ENCODE results near the gene G3BP1. TPM values are rescaled to one million over a fixed set of nuclear protein-coding genes. Genes with fewer than 3 reads are reported as not detected.

The G3BP1 gene
- total RNA-seq, 2 experiments from 2014 or later, result 178 to 261 TPM

DNA sequence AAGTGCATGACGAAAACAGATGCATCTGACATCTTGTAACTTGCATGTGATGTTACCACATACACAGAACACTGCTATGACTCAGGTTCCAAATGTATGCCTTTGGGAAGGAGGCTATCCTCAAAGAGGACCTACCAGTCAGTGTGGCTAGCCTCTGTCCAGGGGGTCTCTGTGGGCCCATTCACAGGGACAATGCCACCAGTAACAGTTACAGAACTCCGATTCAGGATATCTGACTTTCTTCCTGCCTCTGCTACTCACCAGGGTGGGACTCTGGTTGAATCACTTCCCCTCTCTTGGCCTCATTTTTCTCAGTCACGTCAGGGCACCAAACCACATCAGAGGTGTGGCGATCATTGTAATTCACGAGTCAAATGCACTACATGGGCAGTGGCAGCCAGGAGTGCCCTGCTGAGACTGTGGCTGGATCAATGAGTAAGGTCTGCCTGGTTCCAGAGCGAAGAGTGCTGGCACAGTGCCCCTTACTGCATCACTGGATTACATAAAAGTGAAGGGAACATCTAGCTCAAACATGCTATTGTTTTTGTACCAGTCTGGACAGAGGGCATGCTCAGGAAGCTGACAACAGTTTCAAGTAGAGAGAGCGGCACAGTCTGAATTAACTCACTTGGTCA lies 26.6 kb upstream of the G3BP1 start:
- intact Hi-C loops (cut with micrococcal nuclease; ENCODE audit: unreplicated experiment), result no loop called here
- H3K4me3 ChIP-seq (ENCODE audit: low read depth, low read length, poor library complexity, severe bottlenecking), result no peak overlapping the region

DNA sequence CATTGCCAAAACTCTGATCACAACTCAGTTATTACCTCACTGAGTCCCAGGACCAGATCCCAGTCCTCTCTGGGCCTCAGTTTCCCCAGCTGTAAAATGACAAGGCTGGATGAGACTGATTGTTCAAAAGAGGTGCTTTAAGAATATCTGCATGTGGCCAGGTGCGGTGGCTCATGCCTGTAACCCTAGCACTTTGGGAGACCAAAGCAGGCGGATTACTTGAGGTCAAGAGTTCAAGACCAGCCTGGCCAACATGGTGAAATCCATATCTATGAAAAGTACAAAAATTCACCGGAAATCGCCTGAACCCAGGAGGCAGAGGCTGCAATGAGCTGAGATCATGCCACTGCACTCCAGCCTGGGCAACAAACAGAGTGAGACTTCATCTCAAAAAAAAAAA lies 21.6 kb upstream of the G3BP1 start:
- Histone ChIP-seq H3K4me1 (ENCODE audit: insufficient read depth, low read length, poor library complexity, severe bottlenecking) (no peaks in the 10 kb centered on the region), H2AFZ (ENCODE audit: low read length) (no peak overlapping the region), H3K4me3 (ENCODE audit: low read depth, low read length, poor library complexity, severe bottlenecking) (no peak overlapping the region), H3K9me2 (ENCODE audit: insufficient read depth, low read length) (no peaks in the 10 kb centered on the region), H3K4me2 (ENCODE audit: low read length) (no peak overlapping the region), H3K79me2 (ENCODE audit: insufficient read depth, low read depth, low read length) (no peaks in the 10 kb centered on the region), H3K36me3 (ENCODE audit: insufficient read depth, low read length) (peaks cover 37% of the 10 kb centered on the region), H3K9me3 (ENCODE audit: low read length) (no peaks in the 10 kb centered on the region), H3K27ac (ENCODE audit: low read depth, low read length, poor library complexity, severe bottlenecking) (no peak overlapping the region), H4K20me1 (ENCODE audit: insufficient read depth, low read length) (no peaks in the 10 kb centered on the region)
- intact Hi-C loops (cut with micrococcal nuclease; ENCODE audit: unreplicated experiment), result no loop called here
- no peak for DNase-seq (ENCODE audit: low spot score)
- POLR2A ChIA-PET, result interaction anchor here (0.6 to 0.9 kb wide), 4 partner anchors 7 to 529 kb away, joined by 3 read pairs; no protein-coding TSS in a partner anchor
- BruUV-seq (replicated peaks), result no TSS peak
- TF ChIP-seq EZH2phosphoT487 (IDR thresholded peaks at IDR 0.05; ENCODE audit: borderline replicate concordance, low read depth, low read length), result no peak
- TF ChIP-seq, protein P1, sequence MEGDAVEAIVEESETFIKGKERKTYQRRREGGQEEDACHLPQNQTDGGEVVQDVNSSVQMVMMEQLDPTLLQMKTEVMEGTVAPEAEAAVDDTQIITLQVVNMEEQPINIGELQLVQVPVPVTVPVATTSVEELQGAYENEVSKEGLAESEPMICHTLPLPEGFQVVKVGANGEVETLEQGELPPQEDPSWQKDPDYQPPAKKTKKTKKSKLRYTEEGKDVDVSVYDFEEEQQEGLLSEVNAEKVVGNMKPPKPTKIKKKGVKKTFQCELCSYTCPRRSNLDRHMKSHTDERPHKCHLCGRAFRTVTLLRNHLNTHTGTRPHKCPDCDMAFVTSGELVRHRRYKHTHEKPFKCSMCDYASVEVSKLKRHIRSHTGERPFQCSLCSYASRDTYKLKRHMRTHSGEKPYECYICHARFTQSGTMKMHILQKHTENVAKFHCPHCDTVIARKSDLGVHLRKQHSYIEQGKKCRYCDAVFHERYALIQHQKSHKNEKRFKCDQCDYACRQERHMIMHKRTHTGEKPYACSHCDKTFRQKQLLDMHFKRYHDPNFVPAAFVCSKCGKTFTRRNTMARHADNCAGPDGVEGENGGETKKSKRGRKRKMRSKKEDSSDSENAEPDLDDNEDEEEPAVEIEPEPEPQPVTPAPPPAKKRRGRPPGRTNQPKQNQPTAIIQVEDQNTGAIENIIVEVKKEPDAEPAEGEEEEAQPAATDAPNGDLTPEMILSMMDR (conservative IDR thresholded peaks at IDR 0.05; ENCODE audit: low read length), result no peak
- CTCF ChIA-PET (ENCODE audit: unreplicated experiment), result no interaction called here

More for the DNA sequence above, 26.6 kb upstream of the G3BP1 start:
- H3K4me2 ChIP-seq (ENCODE audit: low read length), result no peak overlapping the region
- TF ChIP-seq EZH2phosphoT487 (IDR thresholded peaks at IDR 0.05; ENCODE audit: borderline replicate concordance, low read depth, low read length), result no peak
- TF ChIP-seq, protein P1 (conservative IDR thresholded peaks at IDR 0.05; ENCODE audit: low read length), result no peak
- H3K36me3 ChIP-seq (ENCODE audit: insufficient read depth, low read length), result peaks cover 41% of the 10 kb centered on the region
- CTCF ChIA-PET (ENCODE audit: unreplicated experiment), result no interaction called here
- POLR2A ChIA-PET, result interaction anchor here (1.3 kb wide), 1 partner anchor 12 kb away, joined by 3 read pairs; no protein-coding TSS in a partner anchor
- H4K20me1 ChIP-seq (ENCODE audit: insufficient read depth, low read length), result no peaks in the 10 kb centered on the region
- no peaks in the 10 kb centered on the region for H3K9me3 ChIP-seq (ENCODE audit: low read length)
- DNase-seq (ENCODE audit: low spot score), result no peak
- no TSS peak for BruUV-seq (replicated peaks)
- no peak overlapping the region for H2AFZ ChIP-seq (ENCODE audit: low read length)
- no peaks in the 10 kb centered on the region for H3K9me2 ChIP-seq (ENCODE audit: insufficient read depth, low read length)
- H3K4me1 ChIP-seq (ENCODE audit: insufficient read depth, low read length, poor library complexity, severe bottlenecking), result no peaks in the 10 kb centered on the region
- no peaks in the 10 kb centered on the region for H3K79me2 ChIP-seq (ENCODE audit: insufficient read depth, low read depth, low read length)
- H3K27ac ChIP-seq (ENCODE audit: low read depth, low read length, poor library complexity, severe bottlenecking), result no peak overlapping the region

DNA sequence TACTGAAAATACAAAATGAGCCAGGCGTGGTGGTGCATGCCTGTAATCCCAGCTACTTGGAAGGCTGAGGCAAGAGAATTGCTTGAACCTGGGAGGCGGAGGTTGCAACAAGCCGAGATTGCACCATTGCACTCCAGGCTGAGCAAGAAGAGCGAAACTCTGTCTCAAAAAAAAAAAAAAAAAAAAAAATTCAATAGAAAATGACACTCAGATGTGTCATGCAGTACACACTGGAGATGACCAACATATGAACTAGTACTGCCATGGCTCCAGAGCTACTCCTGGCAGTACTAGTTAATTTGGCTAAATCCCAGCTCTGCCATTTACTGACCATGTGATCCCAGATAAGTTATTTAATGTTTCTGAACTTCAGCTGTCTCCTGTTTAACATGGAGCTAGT lies 20.7 kb upstream of the G3BP1 start:
- Histone ChIP-seq H3K27ac (ENCODE audit: low read depth, low read length, poor library complexity, severe bottlenecking) (no peak overlapping the region), H3K4me3 (ENCODE audit: low read depth, low read length, poor library complexity, severe bottlenecking) (no peak overlapping the region), H4K20me1 (ENCODE audit: insufficient read depth, low read length) (no peaks in the 10 kb centered on the region), H3K9me2 (ENCODE audit: insufficient read depth, low read length) (no peaks in the 10 kb centered on the region), H3K79me2 (ENCODE audit: insufficient read depth, low read depth, low read length) (no peaks in the 10 kb centered on the region), H3K36me3 (ENCODE audit: insufficient read depth, low read length) (peaks cover 27% of the 10 kb centered on the region), H3K4me2 (ENCODE audit: low read length) (no peak overlapping the region), H3K4me1 (ENCODE audit: insufficient read depth, low read length, poor library complexity, severe bottlenecking) (peaks cover under 1% of the 10 kb centered on the region), H2AFZ (ENCODE audit: low read length) (no peak overlapping the region), H3K9me3 (ENCODE audit: low read length) (no peaks in the 10 kb centered on the region)
- intact Hi-C loops (cut with micrococcal nuclease; ENCODE audit: unreplicated experiment), result no loop called here
- CTCF ChIA-PET (ENCODE audit: unreplicated experiment), result no interaction called here
- TF ChIP-seq, protein P1 (conservative IDR thresholded peaks at IDR 0.05; ENCODE audit: low read length), result no peak
- TF ChIP-seq EZH2phosphoT487 (IDR thresholded peaks at IDR 0.05; ENCODE audit: borderline replicate concordance, low read depth, low read length), result no peak
- no peak for DNase-seq (ENCODE audit: low spot score)
- BruUV-seq (replicated peaks), result no TSS peak
- POLR2A ChIA-PET, result interaction anchor here (0.7 to 1.2 kb wide), 3 partner anchors 12 to 196 kb away, joined by 3 read pairs; no protein-coding TSS in a partner anchor

Data from OCI-LY7 (cell line).